ENCODE results near the gene CDHR2.

The CDHR2 gene, protein sequence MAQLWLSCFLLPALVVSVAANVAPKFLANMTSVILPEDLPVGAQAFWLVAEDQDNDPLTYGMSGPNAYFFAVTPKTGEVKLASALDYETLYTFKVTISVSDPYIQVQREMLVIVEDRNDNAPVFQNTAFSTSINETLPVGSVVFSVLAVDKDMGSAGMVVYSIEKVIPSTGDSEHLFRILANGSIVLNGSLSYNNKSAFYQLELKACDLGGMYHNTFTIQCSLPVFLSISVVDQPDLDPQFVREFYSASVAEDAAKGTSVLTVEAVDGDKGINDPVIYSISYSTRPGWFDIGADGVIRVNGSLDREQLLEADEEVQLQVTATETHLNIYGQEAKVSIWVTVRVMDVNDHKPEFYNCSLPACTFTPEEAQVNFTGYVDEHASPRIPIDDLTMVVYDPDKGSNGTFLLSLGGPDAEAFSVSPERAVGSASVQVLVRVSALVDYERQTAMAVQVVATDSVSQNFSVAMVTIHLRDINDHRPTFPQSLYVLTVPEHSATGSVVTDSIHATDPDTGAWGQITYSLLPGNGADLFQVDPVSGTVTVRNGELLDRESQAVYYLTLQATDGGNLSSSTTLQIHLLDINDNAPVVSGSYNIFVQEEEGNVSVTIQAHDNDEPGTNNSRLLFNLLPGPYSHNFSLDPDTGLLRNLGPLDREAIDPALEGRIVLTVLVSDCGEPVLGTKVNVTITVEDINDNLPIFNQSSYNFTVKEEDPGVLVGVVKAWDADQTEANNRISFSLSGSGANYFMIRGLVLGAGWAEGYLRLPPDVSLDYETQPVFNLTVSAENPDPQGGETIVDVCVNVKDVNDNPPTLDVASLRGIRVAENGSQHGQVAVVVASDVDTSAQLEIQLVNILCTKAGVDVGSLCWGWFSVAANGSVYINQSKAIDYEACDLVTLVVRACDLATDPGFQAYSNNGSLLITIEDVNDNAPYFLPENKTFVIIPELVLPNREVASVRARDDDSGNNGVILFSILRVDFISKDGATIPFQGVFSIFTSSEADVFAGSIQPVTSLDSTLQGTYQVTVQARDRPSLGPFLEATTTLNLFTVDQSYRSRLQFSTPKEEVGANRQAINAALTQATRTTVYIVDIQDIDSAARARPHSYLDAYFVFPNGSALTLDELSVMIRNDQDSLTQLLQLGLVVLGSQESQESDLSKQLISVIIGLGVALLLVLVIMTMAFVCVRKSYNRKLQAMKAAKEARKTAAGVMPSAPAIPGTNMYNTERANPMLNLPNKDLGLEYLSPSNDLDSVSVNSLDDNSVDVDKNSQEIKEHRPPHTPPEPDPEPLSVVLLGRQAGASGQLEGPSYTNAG (N-terminal part only)

DNA sequence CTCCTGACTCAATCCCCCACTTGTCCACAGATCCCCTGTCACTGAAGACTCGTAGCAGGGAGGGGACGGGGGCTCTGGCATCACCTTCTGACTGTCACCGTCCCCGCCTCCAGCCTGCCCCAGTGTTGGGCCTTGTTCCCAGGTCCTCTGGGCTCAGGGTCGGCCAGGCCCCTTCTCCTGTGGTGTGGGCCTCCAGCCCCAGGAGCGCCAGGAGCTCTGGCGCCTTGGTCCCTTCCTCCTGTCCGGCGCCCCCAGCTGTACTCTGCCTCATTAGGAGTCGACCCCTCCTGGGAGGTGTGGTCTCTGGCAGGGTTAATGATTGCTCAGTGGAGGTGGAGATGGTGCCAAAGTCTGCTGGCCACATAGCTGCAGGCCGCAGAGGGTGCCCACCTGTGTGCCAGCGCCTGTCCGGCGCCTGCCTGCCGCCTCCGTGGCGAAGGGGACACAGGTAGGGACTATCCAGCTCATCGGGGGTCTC, at the start of gene CDHR2:
TSS of gene CDHR2 (plus strand) at position 376 of the 478 bp plus-strand sequence. CDS start 16,011 bp downstream, outside the sequence.
- no peak within 1 kb of the TSS for H3K9ac ChIP-seq (ENCODE audit: low read length)
- no peaks in the 10 kb centered on the region for H3K9me3 ChIP-seq (ENCODE audit: control insufficient read depth, low read depth, low read length)
- H3K36me3 ChIP-seq (ENCODE audit: control insufficient read depth, low read depth, low read length) = no peaks in the 10 kb centered on the region
- H3K27me3 ChIP-seq (ENCODE audit: control insufficient read depth, insufficient read depth, low read length) = peaks cover 5% of the 10 kb centered on the region
- no peak within 1 kb of the TSS for H3K27ac ChIP-seq (ENCODE audit: low read length)
- H3K4me3 ChIP-seq (ENCODE audit: low read length) = no peak within 1 kb of the TSS
- H3K4me1 ChIP-seq (ENCODE audit: control insufficient read depth, low read depth, low read length) = peaks cover 3% of the 10 kb centered on the region

DNA sequence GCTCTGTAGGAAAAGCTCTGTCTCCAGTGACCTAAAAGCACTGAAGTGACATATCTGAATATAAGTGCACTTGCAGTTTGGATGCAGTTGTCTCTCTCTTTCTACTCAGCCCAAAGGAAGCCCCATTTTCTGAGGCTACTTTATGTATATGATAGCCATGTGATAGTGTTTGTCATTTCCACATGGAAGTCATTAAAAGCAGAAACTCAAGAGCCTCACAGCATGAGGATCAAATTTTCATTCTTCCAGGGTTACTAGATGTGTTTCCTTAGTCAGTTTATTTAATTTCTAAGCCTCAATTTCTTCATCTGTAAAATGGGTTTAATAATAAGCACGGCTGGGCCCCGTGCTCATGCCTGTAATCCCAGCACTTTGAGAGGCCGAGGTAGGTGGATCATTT, 48.6 kb upstream of the CDHR2 start:
- Histone ChIP-seq H3K27me3 (ENCODE audit: control insufficient read depth, insufficient read depth, low read length) (no peaks in the 10 kb centered on the region), H3K4me1 (ENCODE audit: control insufficient read depth, low read depth, low read length) (no peaks in the 10 kb centered on the region), H3K9ac (ENCODE audit: low read length) (no peak overlapping the region), H3K36me3 (ENCODE audit: control insufficient read depth, low read depth, low read length) (peaks cover 79% of the 10 kb centered on the region), H3K27ac (ENCODE audit: low read length) (no peak overlapping the region), H3K9me3 (ENCODE audit: control insufficient read depth, low read depth, low read length) (no peaks in the 10 kb centered on the region), H3K4me3 (ENCODE audit: low read length) (no peak overlapping the region)

DNA sequence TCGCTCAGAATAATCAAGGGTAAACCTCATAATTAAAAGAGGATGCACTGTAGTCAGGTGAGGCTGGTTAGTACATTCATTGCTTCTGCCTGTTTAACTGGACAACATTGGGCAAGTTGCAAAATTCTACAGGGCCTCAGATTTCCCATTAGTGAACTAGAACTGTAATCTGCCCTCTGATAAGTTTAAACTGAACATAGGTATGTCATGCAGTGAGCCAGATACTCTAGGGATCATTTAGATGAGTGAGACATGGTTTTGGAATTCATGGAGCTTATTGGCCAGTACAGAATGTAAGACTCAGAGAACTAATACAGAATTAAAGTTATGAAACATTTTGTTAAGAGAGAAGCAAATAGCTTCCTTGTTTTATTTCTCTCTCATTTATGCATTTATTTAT, 47.8 kb upstream of the CDHR2 start:
- H3K9ac ChIP-seq (ENCODE audit: low read length) = no peak overlapping the region
- H3K4me3 ChIP-seq (ENCODE audit: low read length) = no peak overlapping the region
- H3K27ac ChIP-seq (ENCODE audit: low read length) = no peak overlapping the region
- no peaks in the 10 kb centered on the region for H3K4me1 ChIP-seq (ENCODE audit: control insufficient read depth, low read depth, low read length)
- H3K9me3 ChIP-seq (ENCODE audit: control insufficient read depth, low read depth, low read length) = no peaks in the 10 kb centered on the region
- peaks cover 81% of the 10 kb centered on the region for H3K36me3 ChIP-seq (ENCODE audit: control insufficient read depth, low read depth, low read length)
- H3K27me3 ChIP-seq (ENCODE audit: control insufficient read depth, insufficient read depth, low read length) = no peaks in the 10 kb centered on the region

DNA sequence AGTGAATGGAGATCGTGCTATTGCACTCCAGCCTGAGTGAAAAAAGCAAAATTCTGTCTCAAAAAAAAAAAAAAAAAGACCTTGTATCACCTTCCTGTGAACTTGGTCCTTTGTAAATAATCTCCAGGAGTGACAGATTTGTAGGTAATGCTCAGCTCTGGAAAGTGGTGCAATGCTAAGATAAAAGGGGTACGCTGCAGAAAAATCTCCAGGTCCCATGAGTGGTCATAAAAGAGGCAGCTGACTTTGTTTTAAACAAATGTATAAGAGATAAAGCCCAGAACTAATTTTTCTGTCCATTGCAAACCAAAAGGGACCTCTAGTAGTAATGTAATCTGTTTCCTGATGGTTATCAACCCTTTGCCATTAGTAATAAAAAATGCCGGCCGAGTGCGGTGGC, 45.6 kb upstream of the CDHR2 start:
- Histone ChIP-seq H3K27me3 (ENCODE audit: control insufficient read depth, insufficient read depth, low read length) (no peaks in the 10 kb centered on the region), H3K9me3 (ENCODE audit: control insufficient read depth, low read depth, low read length) (no peaks in the 10 kb centered on the region), H3K27ac (ENCODE audit: low read length) (no peak overlapping the region), H3K36me3 (ENCODE audit: control insufficient read depth, low read depth, low read length) (peaks cover 82% of the 10 kb centered on the region), H3K4me3 (ENCODE audit: low read length) (no peak overlapping the region), H3K4me1 (ENCODE audit: control insufficient read depth, low read depth, low read length) (no peaks in the 10 kb centered on the region), H3K9ac (ENCODE audit: low read length) (no peak overlapping the region)

DNA sequence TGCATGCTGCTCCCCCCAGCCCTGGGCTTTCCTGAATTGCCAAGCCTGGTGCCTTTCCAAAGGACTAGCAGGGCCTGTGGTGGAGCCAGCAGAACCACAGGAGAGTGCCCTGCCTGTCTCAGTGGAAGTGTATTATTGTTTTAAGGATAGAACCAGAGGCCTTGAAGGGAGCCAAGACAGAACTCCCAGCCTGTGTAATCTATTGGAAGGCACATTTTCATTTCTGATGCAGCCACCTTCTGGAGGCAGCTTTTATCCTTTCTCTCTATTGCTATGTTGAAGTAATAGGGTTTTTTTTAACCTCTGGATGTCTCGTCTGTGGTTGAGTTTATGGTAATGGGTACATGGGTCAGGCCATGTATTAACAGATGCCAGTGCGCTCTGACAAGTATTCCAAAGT, 41.2 kb upstream of the CDHR2 start:
- Histone ChIP-seq H3K27ac (ENCODE audit: low read length) (no peak overlapping the region), H3K27me3 (ENCODE audit: control insufficient read depth, insufficient read depth, low read length) (no peaks in the 10 kb centered on the region), H3K36me3 (ENCODE audit: control insufficient read depth, low read depth, low read length) (peaks cover 60% of the 10 kb centered on the region), H3K9me3 (ENCODE audit: control insufficient read depth, low read depth, low read length) (no peaks in the 10 kb centered on the region), H3K4me3 (ENCODE audit: low read length) (no peak overlapping the region), H3K9ac (ENCODE audit: low read length) (no peak overlapping the region), H3K4me1 (ENCODE audit: control insufficient read depth, low read depth, low read length) (no peaks in the 10 kb centered on the region)

DNA sequence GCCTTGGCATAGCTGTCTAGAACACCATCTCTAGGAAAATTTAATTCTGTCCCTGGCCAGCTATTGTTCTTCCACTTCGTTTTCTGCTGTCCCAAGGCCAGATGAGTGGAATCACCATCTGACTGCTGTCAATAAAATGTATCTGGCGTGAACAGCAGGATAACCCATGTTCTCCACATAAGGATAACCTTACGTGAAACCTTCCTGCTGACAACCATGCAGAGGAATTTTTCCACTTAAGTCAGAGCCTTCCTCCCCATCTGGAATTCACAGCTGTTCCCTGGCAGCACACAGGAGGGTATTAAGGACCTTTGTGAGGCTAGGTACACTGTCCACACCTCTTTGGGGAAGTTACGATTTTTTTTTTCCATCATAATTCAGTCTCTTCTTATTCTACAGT, 40.5 kb upstream of the CDHR2 start:
- H3K4me1 ChIP-seq (ENCODE audit: control insufficient read depth, low read depth, low read length) = no peaks in the 10 kb centered on the region
- H3K4me3 ChIP-seq (ENCODE audit: low read length) = no peak overlapping the region
- no peak overlapping the region for H3K27ac ChIP-seq (ENCODE audit: low read length)
- peaks cover 55% of the 10 kb centered on the region for H3K36me3 ChIP-seq (ENCODE audit: control insufficient read depth, low read depth, low read length)
- no peaks in the 10 kb centered on the region for H3K27me3 ChIP-seq (ENCODE audit: control insufficient read depth, insufficient read depth, low read length)
- no peaks in the 10 kb centered on the region for H3K9me3 ChIP-seq (ENCODE audit: control insufficient read depth, low read depth, low read length)
- H3K9ac ChIP-seq (ENCODE audit: low read length) = no peak overlapping the region

DNA sequence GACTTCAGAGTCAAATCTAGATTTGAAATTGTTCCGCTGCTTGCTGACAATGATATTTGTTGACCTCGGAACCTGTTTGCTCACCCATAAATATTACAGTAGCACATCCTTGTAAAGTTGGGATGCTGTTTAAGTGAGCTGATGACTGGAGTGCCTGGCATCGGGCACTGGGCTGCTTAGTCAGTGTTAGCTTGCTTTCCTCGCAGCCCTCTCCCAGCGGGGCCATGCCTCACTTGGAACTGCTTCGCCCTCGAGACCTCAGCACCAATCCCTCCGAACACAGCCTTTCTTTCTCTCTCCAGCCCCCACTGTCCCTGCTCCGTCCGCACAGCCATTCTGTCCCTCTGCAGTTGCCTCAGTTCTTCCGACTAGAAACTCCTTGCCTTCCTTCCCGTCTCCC, 35.4 kb upstream of the CDHR2 start:
- Histone ChIP-seq H3K4me1 (ENCODE audit: control insufficient read depth, low read depth, low read length) (no peaks in the 10 kb centered on the region), H3K9me3 (ENCODE audit: control insufficient read depth, low read depth, low read length) (no peaks in the 10 kb centered on the region), H3K27me3 (ENCODE audit: control insufficient read depth, insufficient read depth, low read length) (no peaks in the 10 kb centered on the region), H3K36me3 (ENCODE audit: control insufficient read depth, low read depth, low read length) (peaks cover 9% of the 10 kb centered on the region), H3K9ac (ENCODE audit: low read length) (no peak overlapping the region), H3K4me3 (ENCODE audit: low read length) (no peak overlapping the region), H3K27ac (ENCODE audit: low read length) (no peak overlapping the region)

DNA sequence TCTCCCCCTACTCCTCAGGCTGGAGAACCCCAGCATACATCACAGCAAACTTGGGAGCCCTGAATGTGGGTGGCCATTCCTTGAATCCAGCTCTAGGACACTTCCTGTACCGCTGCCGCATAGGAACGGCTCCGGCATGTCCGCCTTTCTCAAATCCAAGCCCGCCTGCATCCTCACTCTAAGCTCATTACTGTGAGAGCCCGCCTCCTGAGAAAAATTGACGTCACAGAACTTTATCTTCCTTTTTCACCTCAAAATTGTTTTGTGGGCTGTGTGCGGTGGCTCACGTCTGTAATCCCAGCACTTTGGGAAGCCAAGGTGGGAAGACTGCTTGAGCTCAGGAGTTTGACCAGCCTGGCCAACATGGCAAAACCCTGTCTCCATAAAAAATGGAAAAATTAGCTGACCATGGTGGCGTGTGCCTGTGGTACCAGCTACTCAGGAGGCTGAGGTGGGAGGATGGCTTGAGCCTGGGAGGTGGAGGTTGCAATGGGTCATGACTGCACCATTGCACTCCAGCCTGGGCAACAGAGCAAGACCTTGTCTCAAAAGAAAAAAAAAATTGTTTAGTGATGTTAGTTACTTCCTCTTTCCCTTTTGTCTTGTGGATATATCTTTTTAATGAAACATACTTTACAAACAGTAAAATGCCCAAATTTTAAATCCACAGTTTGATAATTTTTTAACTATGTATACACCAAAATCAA, 34.7 kb upstream of the CDHR2 start:
- H3K27me3 ChIP-seq (ENCODE audit: control insufficient read depth, insufficient read depth, low read length) = no peaks in the 10 kb centered on the region
- no peak overlapping the region for H3K4me3 ChIP-seq (ENCODE audit: low read length)
- H3K4me1 ChIP-seq (ENCODE audit: control insufficient read depth, low read depth, low read length) = no peaks in the 10 kb centered on the region
- no peak overlapping the region for H3K9ac ChIP-seq (ENCODE audit: low read length)
- H3K9me3 ChIP-seq (ENCODE audit: control insufficient read depth, low read depth, low read length) = no peaks in the 10 kb centered on the region
- H3K36me3 ChIP-seq (ENCODE audit: control insufficient read depth, low read depth, low read length) = peaks cover 3% of the 10 kb centered on the region
- no peak overlapping the region for H3K27ac ChIP-seq (ENCODE audit: low read length)

DNA sequence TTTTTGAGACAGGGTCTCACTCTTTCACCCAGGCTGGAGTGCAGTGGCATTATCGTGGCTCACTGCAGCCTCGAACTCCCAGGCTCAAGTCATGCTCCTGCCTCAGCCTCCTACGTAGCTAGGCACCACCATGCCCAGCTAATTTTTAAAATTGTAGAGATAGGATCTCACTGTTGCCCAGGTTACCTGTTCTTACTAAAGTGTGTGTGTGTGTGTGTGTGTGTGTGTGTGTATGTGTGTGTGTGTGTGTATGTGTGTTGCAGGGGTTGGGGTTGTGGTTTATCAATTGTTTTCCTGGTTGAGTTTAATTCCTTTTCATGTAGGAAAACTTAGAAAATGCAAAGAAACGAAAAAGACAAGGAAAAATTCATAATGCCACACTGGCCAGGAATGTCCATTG, 33.7 kb upstream of the CDHR2 start:
- Histone ChIP-seq H3K36me3 (ENCODE audit: control insufficient read depth, low read depth, low read length) (no peaks in the 10 kb centered on the region), H3K4me3 (ENCODE audit: low read length) (no peak overlapping the region), H3K4me1 (ENCODE audit: control insufficient read depth, low read depth, low read length) (no peaks in the 10 kb centered on the region), H3K9ac (ENCODE audit: low read length) (no peak overlapping the region), H3K9me3 (ENCODE audit: control insufficient read depth, low read depth, low read length) (no peaks in the 10 kb centered on the region), H3K27ac (ENCODE audit: low read length) (no peak overlapping the region), H3K27me3 (ENCODE audit: control insufficient read depth, insufficient read depth, low read length) (no peaks in the 10 kb centered on the region)

DNA sequence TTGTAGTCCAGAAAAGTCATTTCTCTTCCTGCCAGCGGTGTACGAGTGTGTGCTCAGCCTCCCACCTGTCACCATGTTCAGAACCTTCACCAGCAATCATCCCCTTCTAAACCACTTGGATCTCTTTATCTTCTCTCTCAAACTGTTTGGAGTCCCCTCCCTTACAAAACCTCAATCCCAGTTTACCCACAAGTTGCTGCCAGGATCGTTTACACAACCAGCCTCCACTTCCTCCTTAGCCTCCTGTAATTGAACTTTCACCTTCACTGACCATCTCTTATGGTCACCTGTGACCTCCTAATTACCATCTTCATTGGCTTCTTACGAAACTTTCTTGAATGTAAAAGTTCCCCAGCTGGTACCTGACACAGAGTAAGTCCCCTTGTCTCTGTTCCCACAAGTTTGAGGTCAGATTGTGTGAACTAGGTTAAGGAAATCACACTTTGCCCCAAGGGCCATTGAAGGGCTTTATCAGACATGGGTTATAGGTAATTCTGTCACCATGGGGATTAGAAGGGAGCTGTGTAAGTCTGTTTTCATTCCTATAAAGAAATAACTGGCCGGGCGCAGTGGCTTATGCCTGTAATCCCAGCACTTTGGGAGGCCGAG, 32.0 kb upstream of the CDHR2 start:
- H3K9me3 ChIP-seq (ENCODE audit: control insufficient read depth, low read depth, low read length) = no peaks in the 10 kb centered on the region
- H3K4me3 ChIP-seq (ENCODE audit: low read length) = no peak overlapping the region
- H3K9ac ChIP-seq (ENCODE audit: low read length) = no peak overlapping the region
- H3K36me3 ChIP-seq (ENCODE audit: control insufficient read depth, low read depth, low read length) = no peaks in the 10 kb centered on the region
- no peaks in the 10 kb centered on the region for H3K4me1 ChIP-seq (ENCODE audit: control insufficient read depth, low read depth, low read length)
- no peaks in the 10 kb centered on the region for H3K27me3 ChIP-seq (ENCODE audit: control insufficient read depth, insufficient read depth, low read length)
- H3K27ac ChIP-seq (ENCODE audit: low read length) = no peak overlapping the region
